NB4 (cell line): ENCODE measurements around the gene CDH8.

Experiments
- CTCF ChIP-seq: IDR thresholded peaks from one replicate; pipeline ENCODE4 v1.5.1; 2012; ENCODE audit warnings: low read depth, low read length
- MAX ChIP-seq: IDR thresholded peaks from 2 replicates; pipeline ENCODE4 v1.6.1; 2011; ENCODE audit warnings: low read depth, low read length
- POLR2A ChIP-seq: IDR thresholded peaks from 2 replicates; pipeline ENCODE4 v1.6.1; 2011; ENCODE audit warnings: mild to moderate bottlenecking; ENCODE audit not compliant: insufficient read length; ENCODE audit errors: extremely low read depth

- TF ChIP-seq CTCF (no peak), POLR2A (no peak), MAX (no peak)
These were observed 238.2 kb downstream of the CDH8 start for GRCh38 chr16:61797961-61798507.
